GM18520 (cell line): ENCODE results near the gene CNTN4.

Experiments used
- ATAC-seq: cut with Tn5 transposase; IDR thresholded peaks from one replicate; pipeline ENCODE4 v1.9.1; 2021; ENCODE audit not compliant: unreplicated experiment

CNTN4 gene

DNA sequence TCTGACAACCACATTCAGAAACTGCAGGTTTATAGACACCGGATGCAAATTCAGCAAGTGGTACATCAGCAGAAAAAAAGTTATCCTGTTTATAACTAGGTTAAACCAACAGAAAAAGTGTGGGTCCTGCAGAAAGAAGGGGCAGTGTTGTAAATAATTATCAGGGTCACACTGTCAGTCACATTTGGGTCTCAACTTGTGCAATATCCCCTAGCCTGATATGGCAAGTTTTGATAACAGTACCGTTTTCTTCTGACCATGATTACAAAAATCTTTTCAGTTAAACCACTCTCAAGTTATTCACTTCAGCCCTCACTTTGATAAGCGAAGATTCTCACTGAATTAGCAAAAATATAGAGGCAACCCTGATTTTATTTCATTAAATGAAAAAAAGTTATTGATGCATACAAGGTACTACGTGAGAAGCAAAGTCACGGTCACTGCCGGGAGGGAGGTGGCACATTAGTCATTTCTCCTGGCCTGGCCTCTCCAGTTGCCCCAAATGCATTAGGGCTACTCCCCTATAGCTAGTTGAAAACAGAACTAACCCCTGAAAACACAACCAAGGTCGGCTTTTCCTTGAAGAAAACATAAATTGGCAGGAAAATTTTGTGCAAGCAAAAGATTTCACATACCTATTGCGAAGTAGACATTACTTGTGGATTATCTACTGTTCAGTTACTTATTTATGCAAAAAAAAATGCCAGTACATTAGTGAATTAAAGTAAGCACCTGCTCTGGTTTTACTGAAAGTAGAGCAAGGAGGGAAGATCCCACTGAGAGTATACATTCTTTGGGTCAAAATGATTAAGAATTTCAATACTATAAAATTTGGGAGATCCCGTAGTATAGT lies 982.9 kb downstream of the CNTN4 start:
- peak; percentile 44 for ATAC-seq

DNA sequence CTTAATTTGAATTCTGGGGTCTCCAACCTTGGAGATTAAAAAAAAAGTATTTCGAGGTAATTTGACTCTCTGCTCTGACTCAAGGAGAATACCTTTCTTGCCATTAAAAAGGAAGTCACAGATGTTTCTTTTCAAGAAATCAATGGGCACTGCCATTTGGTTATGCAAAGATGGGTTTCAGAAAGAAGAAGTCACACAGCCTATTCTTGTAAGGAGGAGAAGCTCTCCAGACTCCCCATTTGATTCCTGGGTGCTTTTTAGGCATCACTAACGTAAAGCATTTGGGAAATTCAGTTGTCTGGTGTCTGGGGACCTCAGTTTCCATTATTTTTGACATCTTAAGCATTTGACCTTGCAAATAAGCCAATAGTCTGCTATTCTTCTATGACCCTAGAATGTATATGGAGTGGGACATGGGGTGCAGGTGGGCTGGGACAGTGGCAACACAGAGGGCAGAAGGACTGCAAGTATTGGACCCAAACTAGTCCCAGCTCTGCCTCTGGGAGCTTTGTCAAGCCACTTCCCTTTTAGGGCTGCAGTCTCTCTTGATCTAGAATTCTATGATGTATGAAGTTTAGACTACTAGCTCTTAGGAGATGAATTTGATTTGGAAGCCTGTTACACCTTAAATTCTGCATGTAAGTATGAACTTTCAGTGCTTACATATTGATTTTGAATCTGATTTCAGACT lies 983.7 kb downstream of the CNTN4 start:
- peak; percentile 76 for ATAC-seq

GRCh38 chr3:3084890-3085289 lies 986.2 kb downstream of the CNTN4 start:
- ATAC-seq: no peak

DNA sequence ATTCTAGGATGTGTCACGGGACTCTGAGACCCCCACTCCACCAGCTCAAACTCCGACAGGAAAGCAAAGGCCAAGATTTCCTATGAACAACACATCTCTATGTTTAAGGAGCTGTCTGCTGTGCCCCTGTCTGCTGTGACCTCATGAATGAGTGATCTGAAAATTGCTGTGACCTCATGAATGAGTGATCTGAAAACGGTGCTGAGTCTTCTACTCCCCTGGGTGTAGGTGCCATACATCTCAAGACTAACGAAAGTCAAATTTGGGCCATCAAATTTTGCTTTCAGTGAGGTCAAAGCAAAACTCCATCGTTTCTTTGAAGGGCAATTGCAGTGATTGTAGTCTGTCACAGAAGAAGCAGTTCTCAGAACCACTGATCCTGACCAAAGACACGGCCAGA lies 987.1 kb downstream of the CNTN4 start:
- peak; percentile 26 for ATAC-seq

DNA sequence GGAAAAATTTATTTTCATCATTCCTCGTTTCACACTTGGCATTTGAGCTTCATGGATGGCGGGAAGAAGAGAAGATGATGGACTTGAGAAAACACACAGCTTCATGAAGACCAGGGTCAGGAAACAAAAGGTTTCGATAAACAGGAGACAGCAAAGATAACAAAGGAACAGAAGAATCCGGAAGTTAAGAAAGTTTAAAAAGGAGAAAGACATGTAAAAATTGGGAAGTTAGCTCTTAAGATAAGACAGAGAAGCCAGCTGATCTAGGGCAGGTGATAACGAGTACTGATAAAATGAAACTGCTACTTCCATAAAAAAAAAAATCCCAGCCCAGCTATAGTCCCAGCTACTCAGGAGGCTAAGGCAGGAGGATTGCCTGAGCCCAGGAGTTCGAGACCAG lies 987.6 kb downstream of the CNTN4 start:
- no peak for ATAC-seq

GRCh38 chr3:3087279-3087678 lies 988.6 kb downstream of the CNTN4 start:
- ATAC-seq: no peak

GRCh38 chr3:3087716-3088465 lies 989.2 kb downstream of the CNTN4 start:
- no peak for ATAC-seq

GRCh38 chr3:3089017-3089416 lies 990.4 kb downstream of the CNTN4 start:
- peak; percentile 88 for ATAC-seq

DNA sequence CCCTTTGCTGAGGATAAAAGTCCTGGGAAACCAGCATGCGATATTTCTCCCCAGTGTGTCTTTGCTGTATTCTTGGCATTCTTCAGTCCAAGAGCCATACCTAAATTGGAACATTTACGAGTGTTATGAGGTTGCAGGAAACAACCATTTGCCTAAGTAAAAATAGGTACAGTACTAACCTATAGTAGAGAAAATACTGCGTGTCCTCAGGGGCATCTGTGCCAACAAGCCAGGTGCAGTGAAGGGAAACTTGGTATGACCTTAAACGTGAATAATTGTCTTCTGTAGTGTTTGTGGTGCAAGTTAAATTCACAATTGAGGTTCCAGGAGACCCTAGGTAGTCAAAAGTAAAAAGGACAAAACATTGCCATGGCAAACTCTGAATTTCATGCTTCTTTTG lies 999.3 kb downstream of the CNTN4 start:
- ATAC-seq: peak; percentile 55

DNA sequence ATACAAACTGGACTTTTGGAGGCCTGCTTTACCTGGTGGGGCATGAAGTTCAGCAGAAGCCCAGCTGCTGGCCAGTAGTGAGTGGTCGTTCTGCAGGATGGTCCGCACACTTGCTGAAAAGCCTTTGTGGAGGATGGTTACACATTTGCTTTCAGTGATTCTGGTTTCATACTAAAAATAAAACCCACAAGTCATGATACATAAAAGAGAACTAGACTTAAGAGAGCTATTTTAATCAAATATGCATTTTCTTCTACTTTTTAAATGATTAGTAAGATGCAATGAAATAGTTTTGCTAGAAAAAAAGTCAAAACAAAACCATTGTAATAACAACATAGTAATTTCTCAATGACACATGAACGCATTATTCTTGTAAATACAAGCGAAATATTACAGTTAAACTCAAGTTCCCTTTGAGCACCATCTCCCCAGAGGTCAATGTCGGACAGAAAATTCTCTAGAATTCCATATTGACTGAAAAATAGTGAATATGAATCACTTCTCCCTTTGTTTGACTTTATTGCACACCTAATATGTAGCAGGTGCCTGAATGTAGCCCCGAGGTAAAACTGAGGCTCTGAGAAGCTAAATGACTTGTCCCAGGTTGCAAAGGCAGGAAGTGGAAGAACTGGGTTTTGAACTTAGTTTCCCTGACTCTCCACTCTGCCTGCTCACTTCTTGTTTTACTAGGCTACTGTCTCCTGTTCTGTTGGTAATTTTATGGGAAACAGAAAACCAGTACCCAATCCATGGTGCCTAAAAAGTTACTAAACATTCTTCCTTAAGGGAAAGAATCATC lies 1003.2 kb downstream of the CNTN4 start:
- ATAC-seq: no peak

- ATAC-seq: no peak
These were observed 1004.1 kb downstream of the CNTN4 start for GRCh38 chr3:3102751-3103150.

- no peak for ATAC-seq
These were observed 1006.6 kb downstream of the CNTN4 start for GRCh38 chr3:3105246-3105645.

DNA sequence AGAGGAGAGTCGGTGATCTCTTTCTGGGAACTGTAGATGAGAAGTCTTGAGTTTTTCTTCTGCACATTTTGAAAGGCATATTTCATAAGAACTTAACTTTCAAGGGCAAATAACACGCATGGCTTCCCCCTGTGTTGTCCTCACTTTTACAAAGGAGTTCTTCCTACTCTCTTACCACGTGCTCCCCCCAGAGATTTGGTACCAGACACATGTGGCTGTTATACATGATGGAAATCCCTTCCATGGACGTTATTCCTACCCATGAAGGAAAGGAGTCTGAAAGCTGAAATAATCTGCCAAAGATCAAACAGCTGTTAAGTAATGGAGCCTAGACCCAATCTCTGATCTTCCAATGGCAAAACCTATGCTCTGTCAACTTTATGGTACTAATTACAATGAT lies 1007.1 kb downstream of the CNTN4 start:
- ATAC-seq: no peak

GRCh38 chr3:3107181-3107580 lies 1008.5 kb downstream of the CNTN4 start:
- ATAC-seq: no peak
